Gastrocnemius medialis (tissue), 4 donors: ENCODE measurements around the gene KEAP1.

Experiments
- POLR2A ChIP-seq, 2 donors: fragments of 450-650 bp; IDR thresholded peaks; one replicate each; pipeline ENCODE4 v1.6.1; 2017; ENCODE audit warnings: antibody characterized with exemption in 2 of 2, mild to moderate bottlenecking in 2 of 2, moderate library complexity in 2 of 2
- TF ChIP-seq, protein P1 (sequence below), 5 experiments: fragments of 450-650 bp in 3 of 5; fragments of 200-600 bp in 2 of 5; sonication (generic) in 2 of 5; IDR thresholded peaks in 4 of 5; conservative IDR thresholded peaks in 1 of 5; 1 replicate in 4 of 5; 2 replicates in 1 of 5; pipeline ENCODE4 v1.5.1; 2016 to 2019; ENCODE audit warnings: antibody characterized with exemption in 5 of 5, mild to moderate bottlenecking in 3 of 5, moderate library complexity in 3 of 5

DNA sequence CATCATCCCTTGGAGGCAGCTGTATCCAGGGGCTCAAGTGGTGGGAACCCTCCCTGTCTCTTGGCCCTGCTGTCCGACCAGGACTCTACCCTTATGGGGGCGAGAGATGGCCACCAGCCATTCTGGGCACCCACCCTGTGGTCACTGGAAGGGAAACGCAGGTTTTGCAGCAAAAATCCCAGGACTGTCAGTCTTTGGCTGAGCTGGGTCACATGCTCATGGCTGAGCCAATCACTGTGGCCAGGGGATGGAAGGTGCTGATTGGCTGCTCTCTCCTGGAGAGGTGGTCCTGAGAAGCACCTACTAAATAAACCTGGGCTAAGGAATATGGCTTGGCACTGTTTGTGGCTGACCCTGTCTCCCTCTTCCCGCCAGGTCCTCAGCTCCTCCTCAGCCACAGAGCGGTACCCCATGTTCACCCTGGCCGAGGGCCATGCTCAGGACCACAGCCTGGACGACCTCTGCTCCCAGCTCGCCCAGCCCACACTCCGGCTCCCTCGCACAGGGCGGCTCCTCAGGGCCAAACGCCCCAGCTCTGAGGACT lies 49.4 kb upstream of the KEAP1 start:
- TF ChIP-seq, protein P1, sequence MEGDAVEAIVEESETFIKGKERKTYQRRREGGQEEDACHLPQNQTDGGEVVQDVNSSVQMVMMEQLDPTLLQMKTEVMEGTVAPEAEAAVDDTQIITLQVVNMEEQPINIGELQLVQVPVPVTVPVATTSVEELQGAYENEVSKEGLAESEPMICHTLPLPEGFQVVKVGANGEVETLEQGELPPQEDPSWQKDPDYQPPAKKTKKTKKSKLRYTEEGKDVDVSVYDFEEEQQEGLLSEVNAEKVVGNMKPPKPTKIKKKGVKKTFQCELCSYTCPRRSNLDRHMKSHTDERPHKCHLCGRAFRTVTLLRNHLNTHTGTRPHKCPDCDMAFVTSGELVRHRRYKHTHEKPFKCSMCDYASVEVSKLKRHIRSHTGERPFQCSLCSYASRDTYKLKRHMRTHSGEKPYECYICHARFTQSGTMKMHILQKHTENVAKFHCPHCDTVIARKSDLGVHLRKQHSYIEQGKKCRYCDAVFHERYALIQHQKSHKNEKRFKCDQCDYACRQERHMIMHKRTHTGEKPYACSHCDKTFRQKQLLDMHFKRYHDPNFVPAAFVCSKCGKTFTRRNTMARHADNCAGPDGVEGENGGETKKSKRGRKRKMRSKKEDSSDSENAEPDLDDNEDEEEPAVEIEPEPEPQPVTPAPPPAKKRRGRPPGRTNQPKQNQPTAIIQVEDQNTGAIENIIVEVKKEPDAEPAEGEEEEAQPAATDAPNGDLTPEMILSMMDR (IDR thresholded peaks at IDR 0.05 in 4 of 5, conservative IDR thresholded peaks at IDR 0.05 in 1 of 5) = no peak
- TF ChIP-seq POLR2A (IDR thresholded peaks at IDR 0.05) = no peak
